IPS DF 19.7 (cell line): ENCODE data around the gene NELFA.

ENCODE experiments used
- DNase-seq: peaks from one replicate; pipeline ENCODE4 v3.0.0-alpha.2; 2013; ENCODE audit warnings: low read depth, low spot score

Gene NELFA

DNA sequence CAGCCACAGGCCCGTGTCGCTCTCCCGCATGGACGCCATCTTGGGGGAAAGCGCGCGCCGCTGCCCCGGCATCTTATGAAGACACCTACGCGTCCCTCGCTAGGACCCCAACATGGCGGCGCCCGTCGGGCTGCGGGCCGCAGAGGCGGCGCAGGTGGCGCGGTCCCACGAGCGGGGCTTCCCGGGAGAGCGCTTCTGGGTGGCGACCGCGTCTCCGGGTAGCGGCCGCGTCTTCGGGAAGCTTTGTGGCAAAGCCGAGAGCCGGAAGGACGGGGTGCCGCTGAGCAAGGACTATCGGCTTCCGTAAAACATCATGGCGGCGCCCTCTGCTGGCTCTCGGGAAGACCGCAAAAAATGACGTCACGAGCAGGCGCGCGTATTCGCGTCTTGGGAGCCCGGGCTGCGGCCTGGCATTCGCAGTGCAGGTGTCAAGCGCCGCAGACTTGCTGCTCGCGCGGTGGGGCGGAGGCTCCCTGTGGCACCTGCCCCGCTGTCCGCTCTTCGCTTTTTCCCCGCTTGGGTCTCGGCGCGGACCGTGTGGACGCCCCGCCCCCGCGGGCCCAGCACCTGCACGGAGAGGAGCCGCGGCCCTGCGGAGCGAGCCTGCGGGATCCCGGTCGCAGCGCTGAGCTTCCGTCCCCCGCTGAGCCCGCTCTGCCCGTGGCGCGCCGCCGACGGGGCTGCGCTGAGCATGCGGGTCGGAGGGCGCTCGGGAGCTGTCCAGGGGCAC is at the start of gene NELFA:
Gene NELFA, minus strand, starts transcription at position 54 of the 730 bp plus-strand sequence. Its CDS starts 15 bp downstream, at position 39.
- DNase-seq: peak; percentile 74

DNA sequence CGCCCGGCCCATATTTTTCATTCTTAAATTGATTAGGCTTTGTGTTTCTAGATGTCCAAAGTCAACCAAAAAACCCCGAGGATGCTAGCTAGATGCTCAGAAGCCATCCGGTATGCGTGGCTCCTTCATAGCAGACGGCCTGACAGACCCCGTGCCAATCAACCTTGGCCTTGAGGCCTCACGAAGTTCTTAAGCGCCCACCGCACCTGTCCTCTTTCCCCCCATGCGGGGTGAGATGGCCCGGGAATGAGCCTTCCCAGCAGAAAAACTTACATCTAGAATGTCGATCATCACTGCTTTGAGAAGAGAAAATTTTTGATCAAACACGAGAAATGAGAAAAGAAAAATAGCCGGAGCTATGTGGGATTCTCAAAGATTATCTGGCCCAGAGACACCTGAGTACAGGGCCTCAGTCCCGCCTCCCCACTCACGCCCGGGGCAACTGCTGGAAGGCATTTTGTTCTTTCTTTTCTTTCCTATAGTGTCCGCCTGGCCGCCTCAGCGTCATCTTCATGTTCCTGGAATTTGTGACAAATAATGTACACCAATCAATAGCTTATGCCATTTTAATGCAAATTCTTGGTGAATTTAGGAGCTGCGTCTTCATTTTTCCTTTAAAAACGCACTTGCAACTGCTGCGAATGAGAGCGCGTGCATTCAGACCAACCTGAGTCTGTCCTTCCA is 48.8 kb upstream of the NELFA start:
- DNase-seq: no peak

DNA sequence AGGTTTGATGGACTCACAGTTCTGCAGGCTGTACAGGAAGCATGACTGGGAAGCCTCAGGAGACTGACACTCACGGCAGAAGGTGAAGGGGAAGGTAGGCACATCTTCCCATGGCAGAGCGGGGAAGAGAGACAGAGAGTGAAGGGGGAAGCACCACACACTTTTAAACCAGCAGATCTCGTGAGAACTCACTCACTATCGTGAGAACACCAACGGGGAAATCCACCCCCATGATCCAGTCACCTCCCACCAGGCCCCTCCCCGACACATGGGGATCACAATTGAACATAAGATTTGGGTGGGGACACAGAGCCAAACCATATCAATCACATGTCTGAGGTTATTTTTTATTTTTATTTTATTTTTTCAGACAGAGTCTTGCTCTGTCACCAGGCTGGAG is 45.4 kb upstream of the NELFA start:
- no peak for DNase-seq

DNA sequence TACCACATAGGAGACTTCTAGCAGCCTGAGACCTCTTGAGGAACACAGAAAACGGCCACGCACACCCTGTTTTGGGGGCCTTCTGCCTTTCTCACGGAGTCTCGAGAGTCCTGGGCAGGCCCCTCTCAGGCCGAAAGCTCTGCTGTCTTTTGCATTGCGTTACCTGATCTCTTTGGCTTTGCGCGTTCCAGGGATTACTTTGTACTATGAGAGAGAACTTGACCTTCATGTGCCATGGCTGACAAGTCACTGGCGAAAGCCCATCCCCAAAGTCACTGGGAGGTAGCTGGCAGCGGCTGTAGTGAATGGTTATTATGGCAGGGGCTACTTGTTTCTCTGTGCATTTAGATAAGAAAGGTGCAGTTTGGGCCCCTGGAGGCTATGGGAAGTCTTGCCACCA is 42.3 kb upstream of the NELFA start:
- no peak for DNase-seq

DNA sequence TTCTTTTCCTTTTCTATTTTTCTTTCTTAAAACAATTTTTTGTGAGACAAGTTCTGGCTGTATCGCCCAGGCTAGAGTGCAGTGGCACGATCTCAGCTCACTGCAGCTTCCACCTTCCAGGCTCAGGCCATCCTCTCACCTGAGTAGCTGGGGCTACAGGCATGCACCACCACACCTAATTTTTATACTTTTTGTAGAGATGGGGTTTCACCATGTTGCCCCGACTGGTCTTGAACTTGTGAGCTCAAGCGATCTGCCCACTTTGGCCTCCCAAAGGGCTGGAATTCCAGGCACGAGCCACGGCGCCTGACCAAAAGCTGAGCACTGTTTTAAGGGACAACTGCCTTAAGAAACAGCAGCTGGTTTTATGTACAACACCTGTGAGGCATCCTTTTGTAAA is 41.0 kb upstream of the NELFA start:
- no peak for DNase-seq

DNA sequence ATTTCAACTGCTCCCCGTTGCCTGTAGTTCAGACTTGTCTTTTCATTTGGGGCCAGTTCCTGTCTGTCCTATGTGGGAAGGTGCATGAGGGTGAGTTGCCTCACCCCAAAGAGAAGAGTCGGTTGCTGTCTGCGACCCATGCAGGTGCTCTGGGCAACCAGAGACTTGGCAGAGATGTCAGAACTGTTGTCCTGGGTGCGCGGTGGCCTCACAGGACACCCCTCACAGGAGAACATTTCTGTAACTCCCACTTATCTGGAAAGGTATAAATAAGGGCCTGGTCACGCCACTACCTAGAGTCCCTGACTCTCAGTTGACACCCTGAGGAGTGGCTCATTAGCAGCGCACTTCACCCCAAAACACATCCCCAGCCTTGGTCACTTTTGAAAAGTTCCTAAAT is 40.6 kb upstream of the NELFA start:
- no peak for DNase-seq

DNA sequence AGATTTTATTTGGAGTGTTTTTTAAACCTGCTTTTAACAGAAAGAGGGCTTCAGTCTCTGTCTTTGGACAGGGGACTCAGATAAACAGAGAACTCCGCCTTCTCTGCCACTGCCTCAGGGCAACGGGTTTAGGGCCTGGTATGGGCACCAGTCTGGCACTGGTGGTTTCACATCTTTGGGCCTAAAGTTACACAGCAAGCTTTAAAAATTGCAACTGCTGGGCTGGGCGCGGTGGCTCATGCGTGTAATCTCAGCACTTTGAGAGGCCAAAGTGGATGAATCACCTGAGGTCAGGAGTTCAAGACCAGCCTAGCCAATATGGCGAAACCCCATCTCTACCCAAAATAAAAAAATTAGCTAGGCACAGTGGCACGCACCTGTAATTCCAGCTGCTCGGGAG is 40.1 kb upstream of the NELFA start:
- no peak for DNase-seq

DNA sequence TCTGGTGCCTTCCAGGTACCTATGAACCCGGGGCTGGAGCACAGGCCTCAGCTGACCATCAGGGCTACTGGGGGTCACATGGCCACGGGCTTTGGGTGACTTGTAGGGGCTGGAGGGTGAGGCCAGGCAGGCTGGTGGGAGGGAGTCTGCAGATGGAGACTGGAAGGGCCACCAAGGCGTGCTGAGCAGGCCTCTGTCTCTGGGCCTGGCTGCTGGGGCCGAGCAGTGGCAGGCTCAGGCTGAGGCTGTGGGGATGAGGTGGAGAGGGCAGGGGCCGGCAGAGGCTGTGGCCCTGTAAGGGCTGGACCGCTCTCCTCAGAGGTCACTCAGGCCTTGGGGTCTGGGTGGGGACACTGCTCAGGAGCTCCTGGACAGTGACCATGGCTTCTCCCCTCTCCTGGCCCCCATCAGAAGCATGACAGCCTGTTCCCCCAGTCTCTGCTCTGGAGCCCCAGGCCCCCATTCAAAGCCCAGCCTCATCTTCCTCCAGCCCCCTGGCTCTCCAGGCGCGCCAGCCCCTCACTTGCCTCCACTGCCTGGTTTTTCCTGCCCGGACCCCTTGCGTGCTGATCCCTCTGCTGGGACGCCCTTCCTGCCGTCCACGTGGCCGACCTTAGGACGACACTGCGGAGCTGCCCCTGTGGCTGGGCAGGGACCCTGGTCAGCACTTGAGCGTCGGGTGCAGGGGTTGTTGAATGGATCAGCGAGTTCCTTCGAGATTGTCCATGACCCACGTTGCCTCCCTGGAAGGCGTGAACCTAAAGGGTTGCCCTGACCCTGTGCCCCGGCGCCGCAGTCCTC is 39.2 kb upstream of the NELFA start:
- DNase-seq: no peak

DNA sequence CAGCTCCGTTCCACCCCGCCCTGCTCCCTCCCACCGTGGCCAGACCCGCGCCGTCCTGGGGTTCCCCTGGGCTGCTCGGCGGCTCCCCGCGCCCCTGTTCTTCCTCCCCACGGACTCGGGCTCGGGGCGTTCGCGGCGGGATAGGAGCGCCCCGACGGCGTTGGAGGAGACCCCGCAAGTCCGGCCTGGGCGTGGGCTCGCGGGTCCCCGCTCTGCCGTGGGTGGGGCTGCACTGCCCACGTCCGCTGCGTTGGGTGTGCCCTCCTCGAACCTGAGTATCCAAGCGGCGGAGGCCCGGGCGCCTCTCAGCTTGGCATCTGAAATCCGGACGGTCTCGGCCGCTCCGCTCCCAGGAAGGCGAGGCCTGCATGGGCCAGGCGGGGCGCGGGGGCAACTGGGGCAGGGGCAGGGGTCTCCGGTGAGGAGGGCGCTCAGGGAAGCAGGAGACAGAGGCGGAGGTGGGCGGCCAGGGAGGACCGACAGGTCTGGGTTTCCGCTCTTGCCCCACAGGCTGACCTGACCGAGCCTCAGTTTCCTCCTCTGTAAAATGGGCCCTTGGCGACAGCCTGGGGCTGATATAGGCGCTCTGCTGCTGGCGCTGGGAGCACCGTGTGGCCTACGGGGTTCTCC is 38.4 kb upstream of the NELFA start:
- no peak for DNase-seq

DNA sequence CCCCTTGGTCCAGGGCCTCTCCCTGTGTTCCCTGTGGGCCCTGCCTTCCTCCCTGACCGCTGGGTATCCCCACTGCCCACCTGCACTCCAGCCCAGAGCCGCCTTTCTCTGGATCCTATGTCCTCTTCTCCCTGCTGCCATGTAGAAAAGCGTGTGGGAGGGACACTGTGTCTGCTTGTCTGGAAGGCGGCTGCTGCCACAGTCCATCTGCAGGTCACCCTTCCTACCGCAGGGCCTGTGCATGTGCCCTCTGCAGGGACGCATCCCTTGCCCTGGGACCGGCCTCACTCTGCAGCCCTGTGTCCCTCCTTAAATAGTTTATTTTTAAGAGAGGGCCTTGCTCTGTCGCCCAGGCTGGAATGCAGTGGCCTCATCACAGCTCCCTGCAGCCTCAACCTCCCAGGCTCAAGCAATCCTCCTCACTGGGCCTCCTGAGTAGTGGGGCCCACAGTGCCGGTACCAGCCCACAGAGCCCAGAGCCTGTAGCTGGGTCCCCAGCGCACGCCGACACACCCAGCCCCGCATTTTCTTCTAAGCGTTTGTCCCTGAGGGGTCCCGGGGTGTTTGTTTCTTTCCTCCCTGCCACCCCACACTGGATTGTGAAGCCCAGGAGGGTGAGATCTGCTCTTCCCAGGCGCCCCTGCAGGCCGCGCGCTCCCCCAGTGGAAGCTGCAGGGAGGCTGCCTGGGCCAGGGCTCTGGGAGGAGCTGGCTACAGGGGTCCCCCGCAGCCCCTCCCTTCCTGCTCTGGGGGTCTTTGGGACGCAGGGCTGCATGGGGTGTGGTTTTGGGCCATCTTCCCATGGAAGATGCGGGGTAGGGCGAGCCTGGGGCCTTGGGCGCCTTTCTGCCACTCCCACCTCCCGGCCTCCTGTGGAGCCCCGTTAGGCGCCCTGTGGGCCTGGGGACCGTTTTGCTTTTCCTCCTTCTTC is 37.5 kb upstream of the NELFA start:
- no peak for DNase-seq

DNA sequence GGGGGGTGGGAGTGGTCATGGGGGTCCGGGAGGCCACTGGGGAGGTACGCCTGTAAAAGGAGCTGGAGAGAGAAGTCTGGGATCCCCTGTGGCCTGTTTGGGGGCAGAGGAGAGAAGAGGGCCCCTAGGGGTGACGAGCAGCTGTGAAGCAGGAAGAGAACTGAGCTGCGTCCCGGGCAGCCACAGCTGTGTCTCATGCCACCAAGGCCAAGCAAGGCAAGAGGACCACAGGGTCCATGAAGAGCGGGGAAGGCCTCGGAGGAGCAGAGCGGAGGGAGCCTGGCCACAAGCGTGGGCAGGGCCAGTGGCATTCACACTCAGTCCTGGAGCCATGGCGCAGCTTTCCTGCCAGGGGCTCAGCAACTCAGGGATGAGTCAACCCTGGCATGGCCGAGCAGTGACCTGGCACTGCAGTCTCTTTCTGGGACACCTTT is 36.8 kb upstream of the NELFA start:
- DNase-seq: no peak

DNA sequence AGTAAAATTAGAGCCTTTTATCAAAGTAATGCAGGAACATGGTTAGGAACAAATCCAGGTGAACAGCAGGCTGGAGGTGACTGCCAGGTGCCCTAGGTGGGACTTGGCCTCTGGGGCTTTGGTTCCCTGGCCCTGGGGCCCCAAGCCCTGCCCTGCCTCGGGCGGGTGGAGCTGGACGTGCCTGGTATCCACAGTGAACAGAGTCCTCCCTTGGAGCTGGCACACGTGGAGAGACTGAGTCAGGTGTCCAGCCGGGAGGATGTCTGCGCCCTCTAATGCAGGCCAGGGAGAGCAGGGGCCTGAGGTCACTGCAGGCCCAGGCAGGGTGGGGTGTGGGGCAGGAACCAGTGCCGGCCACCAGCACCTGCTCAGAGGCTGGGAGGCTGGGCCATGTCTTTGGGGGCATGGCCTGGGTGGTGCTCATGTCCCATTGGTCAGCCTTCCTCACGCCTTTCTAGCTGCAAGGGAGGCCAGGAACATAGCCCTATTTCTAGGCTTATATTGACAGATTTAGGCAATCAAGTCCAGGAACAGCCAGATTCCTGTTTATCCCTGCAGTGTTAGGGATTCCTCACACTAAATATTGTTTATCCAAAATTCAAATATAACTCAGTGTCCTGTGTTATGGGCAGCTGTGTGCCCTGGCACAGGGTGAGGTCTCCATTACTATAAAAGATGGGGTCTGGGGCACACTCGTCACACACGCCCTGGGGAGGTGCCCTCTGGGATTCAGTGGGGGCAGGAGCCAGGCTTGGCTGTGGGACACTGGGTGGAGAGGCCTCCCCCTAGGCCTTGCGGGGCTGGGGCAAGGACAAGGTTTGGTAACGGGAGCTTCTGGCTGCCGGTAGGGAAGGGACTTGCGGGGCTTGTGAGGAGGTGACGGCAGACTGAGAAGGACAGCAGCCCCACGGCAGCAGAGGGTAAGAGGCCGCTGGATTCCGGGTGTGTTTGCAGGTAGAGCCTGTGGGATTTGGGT is 36.1 kb upstream of the NELFA start:
- DNase-seq: no peak

DNA sequence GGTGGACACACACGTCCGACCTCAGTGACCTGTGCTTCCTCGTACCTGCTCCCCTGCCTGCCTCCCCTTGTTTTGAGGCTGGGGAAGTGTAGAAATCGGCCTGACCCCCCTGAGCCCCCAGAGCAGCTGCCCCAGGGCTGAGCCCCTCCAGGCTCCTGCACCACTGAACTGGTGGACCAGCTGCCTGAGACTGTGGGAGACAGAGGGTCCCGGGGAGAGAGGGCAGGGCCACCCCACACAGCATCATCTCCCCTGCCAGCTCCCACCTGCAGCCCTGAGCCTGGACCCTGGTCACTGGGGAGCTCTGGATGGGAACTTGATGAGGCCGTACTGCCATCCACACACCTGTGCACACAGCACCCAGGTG is 35.3 kb upstream of the NELFA start:
- DNase-seq: no peak

DNA sequence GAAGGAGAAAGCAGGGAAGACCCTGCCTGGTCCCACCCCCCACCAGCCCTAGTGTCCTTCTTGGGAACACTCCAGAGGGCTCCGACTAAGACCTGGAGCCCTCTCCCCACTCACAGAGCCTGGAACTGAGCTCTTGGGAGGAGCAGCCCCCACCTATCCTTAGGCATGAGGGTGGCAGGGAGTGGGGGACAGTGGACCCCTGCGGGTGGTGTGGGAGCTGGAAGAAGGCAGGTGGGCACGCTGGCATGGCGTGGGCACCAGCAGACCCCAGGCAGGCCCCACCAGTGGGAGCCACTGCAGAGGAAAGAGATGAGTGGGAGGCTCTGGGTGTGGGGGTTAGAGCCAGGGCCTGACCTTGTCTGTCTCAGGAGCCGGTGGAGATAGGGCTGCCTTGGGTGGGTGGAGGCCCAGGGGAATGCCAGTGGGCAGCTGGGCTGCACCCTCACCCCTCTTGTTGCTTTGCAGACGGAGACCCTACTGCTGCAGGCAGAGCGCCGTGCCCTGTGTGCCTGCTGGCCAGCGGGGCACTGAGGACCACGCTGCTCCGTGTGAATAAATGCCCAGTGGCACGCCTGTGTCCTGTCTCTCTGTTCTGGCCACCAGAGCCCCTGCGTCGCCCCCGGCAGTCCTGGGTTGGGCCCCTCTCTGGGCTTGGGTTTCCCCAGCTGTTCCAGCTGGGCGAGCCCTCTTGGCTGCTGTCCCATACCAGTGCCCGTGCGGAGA is 34.8 kb upstream of the NELFA start:
- no peak for DNase-seq

DNA sequence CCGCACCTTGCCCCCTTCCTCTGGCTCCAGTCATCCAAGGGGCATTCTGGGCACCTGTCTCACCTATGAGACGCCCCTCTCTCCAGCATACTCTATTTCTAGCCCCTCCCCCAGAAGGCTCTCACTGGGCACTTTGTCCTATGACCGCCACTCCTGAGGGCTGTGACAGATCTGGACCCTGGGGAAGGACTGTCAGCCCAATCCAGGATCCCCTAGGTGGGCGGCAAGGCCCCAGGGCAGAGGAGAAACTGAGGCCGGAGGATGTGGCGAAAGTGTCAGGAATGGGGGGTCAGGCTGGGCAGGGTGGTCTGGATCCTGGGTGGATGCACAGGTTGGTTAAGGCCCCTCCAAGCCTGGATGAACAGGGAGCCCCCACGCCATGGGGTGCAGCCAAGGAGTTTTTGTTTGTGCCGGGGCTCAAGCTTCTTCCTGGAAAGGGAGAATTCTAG is 34.2 kb upstream of the NELFA start:
- no peak for DNase-seq

DNA sequence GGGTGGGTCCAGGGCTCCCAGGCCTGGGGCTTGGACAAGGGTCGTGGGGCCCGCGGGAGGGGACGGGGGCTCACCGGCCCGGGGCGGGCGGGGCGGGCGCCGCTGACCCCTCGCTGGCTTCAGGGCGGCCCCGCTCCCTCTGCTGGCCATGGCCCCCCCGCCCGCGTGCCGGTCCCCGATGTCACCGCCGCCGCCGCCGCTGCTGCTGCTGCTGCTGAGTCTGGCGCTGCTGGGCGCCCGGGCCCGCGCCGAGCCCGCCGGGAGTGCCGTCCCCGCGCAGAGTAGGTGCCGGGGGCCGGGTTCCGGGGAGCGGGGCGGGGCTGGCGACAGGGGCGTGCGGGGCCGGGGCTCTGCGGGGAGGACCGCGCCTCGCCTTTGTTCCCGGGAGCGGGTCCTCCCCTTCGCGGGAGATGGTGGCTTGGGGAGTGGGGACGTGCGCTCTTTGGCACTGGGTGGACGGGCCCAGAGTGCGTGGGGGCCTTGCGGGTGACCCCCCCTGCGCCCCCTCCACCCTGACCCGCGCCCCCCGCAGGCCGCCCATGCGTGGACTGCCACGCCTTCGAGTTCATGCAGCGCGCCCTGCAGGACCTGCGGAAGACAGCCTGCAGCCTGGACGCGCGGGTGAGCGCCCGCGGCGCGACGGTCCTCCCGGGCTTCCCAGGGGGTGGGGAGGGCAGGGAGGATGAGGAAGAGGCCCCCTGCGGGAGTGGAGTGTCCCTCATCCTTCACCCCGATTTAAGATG is 33.6 kb upstream of the NELFA start:
- no peak for DNase-seq

DNA sequence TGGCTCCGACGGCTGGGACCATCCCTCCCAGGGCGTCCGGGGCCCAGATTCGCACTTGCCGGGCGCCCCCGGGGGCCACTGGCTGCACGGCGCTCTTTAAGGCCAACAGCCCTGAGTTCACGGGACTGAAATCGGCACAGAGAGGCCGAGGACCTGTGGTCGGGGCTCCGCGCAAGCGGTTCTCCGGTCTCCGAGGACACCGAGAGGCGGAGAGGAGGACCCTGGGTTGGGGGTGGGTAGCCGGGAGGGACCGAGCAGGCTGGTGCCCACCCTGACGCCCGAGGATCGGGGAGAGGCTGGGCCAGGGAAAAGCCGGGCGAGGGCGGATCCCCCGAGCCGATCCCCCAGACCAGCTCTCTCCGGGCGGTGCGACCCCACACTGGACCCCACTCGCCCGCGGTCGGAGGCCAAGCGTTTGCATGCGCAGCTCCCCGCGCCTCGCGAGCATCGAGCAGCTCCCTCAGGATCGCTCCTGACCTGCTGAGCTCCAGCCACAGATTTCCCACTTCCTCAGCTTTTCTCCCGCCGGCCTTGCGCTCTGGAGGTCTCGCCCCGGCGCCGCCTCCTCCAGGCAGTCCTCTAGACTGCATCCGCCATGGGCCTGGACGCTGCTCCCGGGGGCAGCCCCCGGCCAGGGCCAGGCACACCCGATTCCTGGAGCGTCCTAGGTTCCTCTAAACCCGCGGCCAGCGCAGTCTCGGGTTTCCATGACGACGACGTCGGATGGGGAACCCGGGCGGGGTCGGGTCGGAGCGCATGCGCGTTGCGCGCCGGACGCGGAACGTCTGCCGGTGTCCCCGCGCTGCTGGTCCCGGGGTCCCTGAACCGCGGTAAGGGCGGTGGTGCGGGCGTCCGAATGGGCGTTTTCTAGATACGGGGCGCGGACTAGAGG is 32.7 kb upstream of the NELFA start:
- DNase-seq: peak; percentile 54
